Activated naive CD4-positive, alpha-beta T cell treated with anti-CD3 and anti-CD28 coated beads, Interleukin-2, amount 50 U/mL, for 16 hours (primary cell): ENCODE measurements around the gene ANKRD1.
"Not testable (repeated sequence)": the region's sequence is repeated elsewhere in the genome, so short reads cannot be mapped to it uniquely, and the experiment has no call there.

ENCODE experiments used
- DNase-seq: peaks from one replicate; pipeline ENCODE4 v3.0.0-alpha.2; 2020

Gene ANKRD1

GRCh38 chr10:90920986-90921666, at the start of gene ANKRD1:
Gene ANKRD1 (minus strand): TSS chr10:90921087. CDS start chr10:90921027, 60 bp downstream.
- DNase-seq: no peak

- no peak for DNase-seq
Observed at GRCh38 chr10:90969947-90970673, 49.2 kb upstream of the ANKRD1 start.

GRCh38 chr10:90969121-90969534, 48.2 kb upstream of the ANKRD1 start:
- no peak for DNase-seq

DNA sequence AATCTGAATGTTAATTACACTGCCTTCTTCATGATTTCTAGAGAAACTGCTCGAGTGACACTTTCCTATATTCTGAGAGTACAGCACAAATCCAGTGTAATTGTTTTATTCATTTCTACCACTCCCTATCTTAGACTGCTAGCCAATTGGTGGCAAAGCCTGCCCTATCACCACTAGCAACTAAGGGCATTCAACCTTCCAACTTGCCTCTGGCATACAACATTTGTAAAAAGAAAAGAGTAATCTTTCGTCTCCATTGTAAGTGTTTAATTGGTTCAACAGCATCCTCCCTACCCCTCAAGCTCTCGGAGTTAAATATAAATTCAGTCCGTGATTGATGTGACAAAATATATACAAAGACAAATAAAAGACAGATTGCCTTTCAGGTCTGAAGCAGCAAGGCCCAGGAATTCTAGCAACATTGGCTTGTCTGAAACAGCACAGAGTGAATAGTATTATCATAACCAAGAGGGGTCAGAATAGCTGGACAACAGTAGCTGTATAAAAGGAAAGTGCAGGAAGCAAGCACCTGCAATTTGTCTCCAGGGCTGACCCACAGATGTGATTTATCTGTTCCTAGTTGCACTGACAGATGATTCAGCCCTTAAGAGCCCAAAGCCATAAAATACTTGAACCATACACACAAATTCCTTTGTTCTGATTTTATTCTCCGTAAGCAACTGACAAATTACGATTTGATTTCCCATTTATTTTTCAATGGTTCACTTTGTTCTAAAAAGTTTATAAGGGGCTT, 47.6 kb upstream of the ANKRD1 start:
- DNase-seq: no peak

DNA sequence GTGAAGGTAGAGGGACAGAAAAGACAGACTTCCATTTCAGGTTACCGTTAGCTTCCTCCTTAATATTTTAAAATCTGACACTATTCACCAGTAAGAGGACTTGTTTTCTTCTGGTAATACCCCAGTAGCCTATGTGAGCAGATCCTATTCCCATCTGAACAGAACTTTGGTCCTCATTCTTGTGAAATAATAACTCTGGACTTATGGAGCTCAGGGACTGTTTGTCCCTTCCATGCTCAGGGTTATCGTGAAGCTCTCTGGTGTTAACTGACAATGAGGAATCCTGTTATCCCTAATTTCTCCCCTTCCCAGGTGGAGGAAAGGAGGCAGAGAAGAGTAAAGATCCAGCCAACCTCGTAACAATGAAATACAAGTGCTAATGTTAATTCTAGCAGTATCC, 47.0 kb upstream of the ANKRD1 start:
- DNase-seq: no peak

DNA sequence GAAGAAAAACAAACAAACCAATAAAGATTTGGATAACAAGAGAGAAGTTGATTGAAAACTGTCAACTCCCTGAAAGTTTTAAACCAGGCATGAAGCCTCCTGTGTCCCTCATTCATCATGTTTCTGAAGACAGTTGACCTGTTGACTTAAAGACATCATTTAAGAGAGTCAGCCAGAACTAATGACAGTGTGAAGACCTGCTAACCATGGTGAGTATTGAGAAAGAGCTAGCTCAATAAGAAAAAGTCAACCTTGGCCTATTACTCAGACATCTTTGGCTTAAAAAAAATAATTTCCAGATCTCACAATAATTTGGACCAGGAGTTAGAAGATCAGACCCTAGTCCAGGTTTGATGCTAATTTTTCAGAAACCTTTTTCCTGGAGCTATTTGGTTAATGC, 45.3 kb upstream of the ANKRD1 start:
- DNase-seq: no peak

- no peak for DNase-seq
Observed at GRCh38 chr10:90965720-90966119, 44.8 kb upstream of the ANKRD1 start.

DNA sequence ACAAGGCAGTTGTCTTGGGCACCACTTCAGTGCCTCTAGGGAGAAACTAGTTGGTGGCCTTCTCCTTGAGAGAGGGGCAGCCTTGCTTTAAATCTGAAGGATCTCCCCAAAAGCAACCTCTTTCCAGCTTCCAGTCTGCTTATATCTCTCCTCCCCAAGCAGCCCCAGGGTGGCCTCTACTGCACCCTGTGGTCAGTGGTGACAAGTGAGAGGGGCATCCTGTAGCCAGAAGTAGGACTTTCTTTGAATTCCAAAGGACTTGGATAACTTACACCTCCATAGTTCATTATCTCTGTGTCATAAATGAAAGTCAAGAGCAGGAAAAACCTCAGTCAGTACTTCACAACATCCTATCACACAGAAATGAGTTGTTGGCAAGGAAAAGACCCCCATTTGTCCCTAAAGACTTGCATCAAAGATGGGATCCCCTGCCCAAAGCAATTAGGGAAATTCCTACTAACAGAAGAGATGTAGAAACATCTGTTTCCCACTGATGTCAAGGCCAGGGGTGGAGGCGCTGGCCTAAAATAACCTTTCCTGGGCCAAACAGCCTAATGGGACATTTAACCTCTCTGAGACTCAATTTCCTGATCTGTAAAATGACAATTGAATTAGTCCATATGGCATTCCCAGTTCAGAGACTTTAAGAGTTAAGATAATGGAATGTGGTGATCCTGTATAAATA, 44.0 kb upstream of the ANKRD1 start:
- no peak for DNase-seq

GRCh38 chr10:90963331-90963730, 42.4 kb upstream of the ANKRD1 start:
- DNase-seq: no peak

- DNase-seq: no peak
Observed at GRCh38 chr10:90960355-90960814, 39.5 kb upstream of the ANKRD1 start.

- DNase-seq: no peak
Observed at GRCh38 chr10:90959826-90960225, 38.9 kb upstream of the ANKRD1 start.

DNA sequence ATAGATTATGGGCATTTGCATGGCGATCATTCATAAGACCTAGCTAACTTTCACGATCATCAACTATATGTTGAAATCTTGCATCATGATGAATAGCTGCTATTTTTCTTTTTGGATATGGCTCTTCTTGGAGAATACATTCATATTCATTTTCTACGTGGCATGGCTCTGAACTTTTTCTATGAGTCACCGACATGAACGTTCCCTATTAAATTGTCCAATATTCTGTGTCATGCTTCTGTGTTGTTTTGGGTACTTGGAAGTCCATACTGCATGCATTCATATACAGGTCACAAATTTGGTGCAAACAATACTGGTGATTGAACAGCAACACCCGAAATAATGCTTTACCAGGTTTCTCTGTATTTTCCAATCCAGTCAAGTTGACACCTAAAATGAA, 37.9 kb upstream of the ANKRD1 start:
- DNase-seq: no peak

- no peak for DNase-seq
Observed at GRCh38 chr10:90947030-90947960, 26.4 kb upstream of the ANKRD1 start.

GRCh38 chr10:90945491-90946070, 24.7 kb upstream of the ANKRD1 start:
- DNase-seq: no peak

GRCh38 chr10:90944749-90945148, 23.9 kb upstream of the ANKRD1 start:
- no peak for DNase-seq

- not testable (repeated sequence) for DNase-seq
Observed at GRCh38 chr10:90942980-90943379, 22.1 kb upstream of the ANKRD1 start.

DNA sequence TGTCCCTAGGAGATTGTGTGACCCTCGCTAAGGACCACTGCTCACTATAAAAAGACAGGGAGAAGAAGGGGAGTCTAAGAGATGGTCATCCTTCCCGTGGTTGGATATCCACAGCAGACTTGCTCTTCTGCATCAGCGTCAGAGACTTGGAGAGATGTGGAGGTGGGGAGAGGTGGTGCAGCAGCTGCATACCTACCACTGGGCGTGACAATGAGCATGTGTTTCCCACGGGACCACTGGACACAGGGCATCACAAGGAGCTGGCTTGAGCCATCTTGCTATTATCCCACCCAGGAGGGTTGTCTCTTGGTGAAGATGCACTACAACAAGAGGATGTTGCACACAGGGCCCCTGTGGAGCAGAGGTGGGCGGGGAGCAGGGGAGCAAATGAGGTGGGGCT, 18.8 kb upstream of the ANKRD1 start:
- no peak for DNase-seq

- DNase-seq: no peak
Observed at GRCh38 chr10:90939116-90939515, 18.2 kb upstream of the ANKRD1 start.

DNA sequence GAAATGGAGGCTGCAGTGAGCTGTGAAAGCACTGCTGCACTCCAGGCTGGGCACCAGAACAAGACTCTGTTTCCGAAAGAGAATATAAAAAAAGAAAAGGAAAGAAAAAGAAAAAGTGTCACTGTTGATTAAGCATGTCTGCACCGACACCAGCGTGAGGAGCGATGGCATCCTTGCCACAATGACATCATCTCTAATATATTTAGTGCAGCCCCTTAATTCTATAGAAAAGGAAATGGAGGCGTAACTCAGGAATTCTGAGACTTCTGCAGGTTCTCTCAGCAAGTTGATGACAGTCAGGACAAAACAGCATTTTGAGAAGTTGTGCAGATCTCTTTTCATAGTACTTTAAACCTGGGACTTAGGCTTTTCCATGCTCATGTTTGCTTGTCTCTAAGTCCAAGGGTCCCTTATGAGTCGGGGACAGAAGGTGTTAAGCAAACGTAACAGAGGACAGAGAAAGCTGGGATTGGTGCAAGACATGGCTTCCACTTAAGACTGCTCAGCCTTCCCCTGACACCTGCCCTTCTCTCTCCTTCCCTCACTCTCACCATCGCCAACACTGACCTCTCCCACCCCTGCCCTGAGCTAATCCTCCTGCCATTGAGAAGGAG, 16.9 kb upstream of the ANKRD1 start:
- no peak for DNase-seq

- no peak for DNase-seq
Observed at GRCh38 chr10:90936276-90936659, 15.4 kb upstream of the ANKRD1 start.
